IMR-90 (cell line): ENCODE data around the gene PITPNB. TPM values are rescaled to one million over a fixed set of nuclear protein-coding genes. Genes with fewer than 3 reads are reported as not detected.

ENCODE experiments used
- ATAC-seq: fragments of 200-7000 bp; cut with Tn5 transposase; 2 replicates; pipeline ENCODE4 v1.9.1; 2020; ENCODE audit warnings: low read depth, mild to moderate bottlenecking, moderate library complexity
- Bru-seq: library from RNA; stranded (reverse); fragments of 400-500 nt; gene quantifications from one replicate; lab custom pipeline; 2021; lab: Mats Ljungman, UMichigan
- BruChase-seq, 2 experiments: library from RNA; stranded (reverse); fragments of 400-500 nt; gene quantifications; one replicate each; lab custom pipeline; 2021; lab: Mats Ljungman, UMichigan
- BruUV-seq: library from RNA; stranded (reverse); fragments of 400-500 nt; replicated peaks from 2 replicates; lab custom pipeline; 2021; lab: Mats Ljungman, UMichigan
- CTCF ChIA-PET: fragments of 300-600 bp; formaldehyde crosslinking; extraction: SDS; loops from one replicate; lab custom pipeline; 2021; ENCODE audit warnings: antibody characterized with exemption; lab: Yijun Ruan, JAX
- POLR2A ChIA-PET: fragments of 300-600 bp; sonication (Branson Sonifier 250); formaldehyde crosslinking; loops from one replicate; lab custom pipeline; 2022; ENCODE audit warnings: antibody characterized with exemption; ENCODE audit not compliant: unreplicated experiment; lab: Charles Lee
- DNase-seq: peaks from one replicate; pipeline ENCODE4 v3.0.0; 2013
- H2AFZ ChIP-seq: replicated peaks from 2 replicates; pipeline ENCODE3; 2013; ENCODE audit warnings: low read length, mild to moderate bottlenecking; ENCODE audit not compliant: poor library complexity
- H2AK5ac ChIP-seq: 2 replicates; pipeline ENCODE4 v1.6.1; 2013; ENCODE audit warnings: low read depth, low read length, inconsistent platforms
- H2AK9ac ChIP-seq: replicated peaks from 2 replicates; pipeline ENCODE3; 2013; ENCODE audit warnings: mild to moderate bottlenecking, low read depth, low read length, moderate library complexity; ENCODE audit not compliant: poor library complexity
- H2BK120ac ChIP-seq: 2 replicates; pipeline ENCODE4 v1.6.1; 2013; ENCODE audit warnings: low read depth, low read length, inconsistent platforms
- H2BK15ac ChIP-seq: 3 replicates; pipeline ENCODE4 v1.6.1; 2013; ENCODE audit warnings: low read depth, low read length, inconsistent platforms
- H2BK20ac ChIP-seq: 2 replicates; pipeline ENCODE4 v1.6.1; 2013; ENCODE audit warnings: low read depth, mild to moderate bottlenecking, inconsistent platforms, low read length, moderate library complexity
- H2BK5ac ChIP-seq: 2 replicates; pipeline ENCODE4 v1.6.1; 2013; ENCODE audit warnings: mild to moderate bottlenecking, low read depth, low read length, inconsistent platforms; ENCODE audit not compliant: poor library complexity, severe bottlenecking
- H3K14ac ChIP-seq: replicated peaks from 2 replicates; pipeline ENCODE4 v1.6.1; 2013; ENCODE audit warnings: low read depth, low read length, inconsistent platforms
- H3K18ac ChIP-seq: 2 replicates; pipeline ENCODE4 v1.6.1; 2013; ENCODE audit warnings: low read depth, low read length, control low read depth
- H3K23ac ChIP-seq: 2 replicates; pipeline ENCODE4 v1.6.1; 2013; ENCODE audit warnings: low read depth, low read length, inconsistent platforms
- H3K27ac ChIP-seq: 2 replicates; pipeline ENCODE4 v1.5.1; 2013; ENCODE audit warnings: mild to moderate bottlenecking, control low read depth, low read length; ENCODE audit not compliant: insufficient read depth
- H3K27me3 ChIP-seq: 2 replicates; pipeline ENCODE4 v1.6.1; 2013; ENCODE audit warnings: low read length; ENCODE audit not compliant: control insufficient read depth, insufficient read depth
- H3K36me3 ChIP-seq: 2 replicates; pipeline ENCODE4 v1.6.1; 2013; ENCODE audit warnings: low read length, mixed read lengths; ENCODE audit not compliant: control insufficient read depth, insufficient read depth
- H3K4ac ChIP-seq: 2 replicates; pipeline ENCODE4 v1.6.1; 2013; ENCODE audit warnings: low read depth, low read length, inconsistent platforms
- H3K4me1 ChIP-seq: 2 replicates; pipeline ENCODE4 v1.6.1; 2013; ENCODE audit warnings: low read length, mixed read lengths; ENCODE audit not compliant: control insufficient read depth, insufficient read depth
- H3K4me2 ChIP-seq: 2 replicates; pipeline ENCODE4 v1.6.1; 2013; ENCODE audit warnings: low read depth, mild to moderate bottlenecking, control low read depth, low read length, moderate library complexity
- H3K4me3 ChIP-seq: 2 replicates; pipeline ENCODE4 v1.5.1; 2013; ENCODE audit warnings: low read depth, mild to moderate bottlenecking, control low read depth, low read length, moderate library complexity; ENCODE audit not compliant: insufficient read depth
- H3K56ac ChIP-seq: 2 replicates; pipeline ENCODE4 v1.6.1; 2013; ENCODE audit warnings: low read length, inconsistent platforms; ENCODE audit not compliant: insufficient read depth; ENCODE audit errors: extremely low read depth
- H3K79me1 ChIP-seq, 2 experiments: 2 replicates each; pipeline ENCODE4 v1.6.1; 2013; ENCODE audit warnings: low read length in 2 of 2, inconsistent platforms in 1 of 2, low read depth in 1 of 2
- H3K9ac ChIP-seq: 2 replicates; pipeline ENCODE4 v1.6.1; 2013; ENCODE audit warnings: low read depth, low read length, control low read depth
- H3K9me1 ChIP-seq: 2 replicates; pipeline ENCODE4 v1.6.1; 2013; ENCODE audit warnings: low read length, inconsistent platforms; ENCODE audit not compliant: insufficient read depth
- H3K9me3 ChIP-seq: 2 replicates; pipeline ENCODE4 v1.6.1; 2013; ENCODE audit warnings: low read length; ENCODE audit not compliant: control insufficient read depth, insufficient read depth
- H4K20me1 ChIP-seq: 2 replicates; pipeline ENCODE4 v1.6.1; 2013; ENCODE audit warnings: low read length, inconsistent platforms; ENCODE audit not compliant: insufficient read depth
- H4K5ac ChIP-seq: 2 replicates; pipeline ENCODE4 v1.6.1; 2013; ENCODE audit warnings: mild to moderate bottlenecking, low read depth, low read length, control low read depth
- H4K8ac ChIP-seq, 2 experiments: 2 replicates each; pipeline ENCODE4 v1.6.1; 2013; ENCODE audit warnings: low read depth in 2 of 2, low read length in 2 of 2, control low read depth in 1 of 2, inconsistent platforms in 1 of 2
- H4K91ac ChIP-seq: 2 replicates; pipeline ENCODE4 v1.6.1; 2013; ENCODE audit warnings: low read depth, low read length, inconsistent platforms; ENCODE audit not compliant: insufficient read depth
- BHLHE40 ChIP-seq: fragments of 150-350 bp; IDR thresholded peaks from 2 replicates; pipeline ENCODE4 v1.6.1; 2016; ENCODE audit warnings: mild to moderate bottlenecking, low read depth, low read length
- CHD1 ChIP-seq: IDR thresholded peaks from 2 replicates; pipeline ENCODE4 v1.6.1; 2012; ENCODE audit warnings: low read depth, low read length, improper control_type of control experiment
- MAZ ChIP-seq: IDR thresholded peaks from 2 replicates; pipeline ENCODE4 v1.6.1; 2012; ENCODE audit warnings: low read depth, mild to moderate bottlenecking, low read length, improper control_type of control experiment, moderate library complexity, borderline replicate concordance
- MXI1 ChIP-seq: IDR thresholded peaks from 2 replicates; pipeline ENCODE4 v1.6.1; 2012; ENCODE audit warnings: low read depth, mild to moderate bottlenecking, low read length, moderate library complexity, borderline replicate concordance
- POLR2A ChIP-seq: IDR thresholded peaks from 2 replicates; pipeline ENCODE4 v1.6.1; 2012; ENCODE audit warnings: mild to moderate bottlenecking, low read depth, low read length
- USF2 ChIP-seq: fragments of 150-350 bp; IDR thresholded peaks from 2 replicates; pipeline ENCODE4 v1.6.1; 2017; ENCODE audit warnings: mild to moderate bottlenecking, antibody characterized with exemption, low read length, low read depth
- WGBS, 2 experiments: methylation state at CpG; one replicate each; pipeline versions ENCODE4 v1.1.5 to v1.1.7; 2013; ENCODE audit warnings: missing lambda C conversion rate in 2 of 2; ENCODE audit not compliant: insufficient read length in 1 of 2; ENCODE audit errors: extremely low coverage in 2 of 2; 5-methylcytosine and 5-hydroxymethylcytosine counted together
- dilution Hi-C: fragments of 300-500 bp; cut with HindIII; formaldehyde crosslinking; loops from one replicate; pipeline ENCODE4 v1.14.3; 2018; ENCODE audit warnings: low sequenced_read_pairs; ENCODE audit not compliant: unreplicated experiment
- in situ Hi-C: fragments of 300-500 bp; cut with MboI; formaldehyde crosslinking; loops from 3 replicates; pipeline ENCODE4 v1.14.3; 2019; ENCODE audit warnings: low sequenced_read_pairs, inconsistent platforms, mixed read lengths
- intact Hi-C: fragments of 100-400 bp; cut with micrococcal nuclease; formaldehyde crosslinking; loops from 2 replicates; pipeline ENCODE4 v1.10.0; 2022
- long read RNA-seq: library from polyadenylated mRNA; unstranded; transcript quantifications from one replicate; pipeline ENCODE4 v2.0.0, GENCODE V29; 2021; ENCODE audit not compliant: unreplicated experiment
- polyA plus RNA-seq, 3 experiments: library from polyadenylated mRNA; depleted of rRNA; stranded (reverse); fragments of >200 nt; gene quantifications; 2 replicates each; pipeline ENCODE4 v1.2.3, GENCODE V29; 2012; ENCODE audit warnings: low replicate concordance in 1 of 3
- total RNA-seq: library from RNA; depleted of rRNA; stranded (reverse); fragments of >200 nt; gene quantifications from 2 replicates; pipeline ENCODE4 v1.2.3, GENCODE V29; 2012; rRNA removed

Gene PITPNB
- total RNA-seq, result 19.7 and 29.2 TPM in 2 replicates
- polyA plus RNA-seq (2012; rRNA removed), result 43.3 and 54.5 TPM in 2 replicates
- polyA plus RNA-seq (2012; cell fraction: cytosol; rRNA removed), result 12.1 and 20.1 TPM in 2 replicates
- 9.3 and 56.7 TPM in 2 replicates for polyA plus RNA-seq (2012; cell fraction: nucleus; rRNA removed; ENCODE audit: low replicate concordance)
- Bru-seq, nascent RNA, result percentile 96 among the genes with signal in this experiment
- BruChase-seq, experiment 1, labeled RNA remaining after a 6-hour chase, result percentile 87 among the genes with signal in this experiment
- percentile 91 among the genes with signal in this experiment for BruChase-seq, experiment 2, labeled RNA remaining after a 2-hour chase
- long read RNA-seq, partial matches to known transcripts, result 2 of 121 reads
- long read RNA-seq, other reads (novel, unspliced or antisense), result 116 of 121 reads

- Histone ChIP-seq H3K56ac (peak within 1 kb of the TSS; percentile 76), H3K27ac (peak within 1 kb of the TSS; percentile 92), H3K9me1 (peaks cover 6% of the 10 kb centered on the region), H4K8ac (peak within 1 kb of the TSS; percentile 67 to 82), H3K9me3 (no peaks in the 10 kb centered on the region), H3K4ac (peak within 1 kb of the TSS; percentile 91), H3K4me2 (peak within 1 kb of the TSS; percentile 94), H3K4me1 (peaks cover 5% of the 10 kb centered on the region), H3K4me3 (peak within 1 kb of the TSS; percentile 84), H2AFZ (peak within 1 kb of the TSS; percentile 92), H3K18ac (peak within 1 kb of the TSS; percentile 60), H3K36me3 (peaks cover 4% of the 10 kb centered on the region), H3K23ac (peak within 1 kb of the TSS; percentile 93), H4K20me1 (peaks cover 40% of the 10 kb centered on the region), H3K27me3 (no peaks in the 10 kb centered on the region), H3K14ac (peak within 1 kb of the TSS; percentile 94), H2BK20ac (peak within 1 kb of the TSS; percentile 12; the same call in 1 of the 2 replicates), H4K91ac (peak within 1 kb of the TSS; percentile 85), H2BK15ac (peak within 1 kb of the TSS; percentile 30; the same call in 1 of the 3 replicates), H2AK9ac (peak within 1 kb of the TSS; percentile 93), H2BK5ac (peak within 1 kb of the TSS; percentile 84), H3K79me1 (peaks cover 2 to 52% of the 10 kb centered on the region in 2 experiments; a peak in 2 of 4 replicates), H2BK120ac (peak within 1 kb of the TSS; percentile 67), H2AK5ac (peak within 1 kb of the TSS; percentile 86), H3K9ac (peak within 1 kb of the TSS; percentile 89), H4K5ac (peak within 1 kb of the TSS; percentile 58)
- peak; percentile 91 for ATAC-seq
- CTCF ChIA-PET, result interaction anchor here (0.8 to 1.8 kb wide), 4 partner anchors 9 to 38 kb away, joined by 3 to 5 read pairs (median 4); no protein-coding TSS in a partner anchor
- dilution Hi-C loops, result no loop called here
- DNase-seq, result peak; percentile 97
- POLR2A ChIA-PET, result interaction anchor here (0.5 to 1.0 kb wide), 3 partner anchors 17 to 1388 kb away, joined by 3 to 8 read pairs (median 3); no protein-coding TSS in a partner anchor
- no peak for TF ChIP-seq CHD1
- peak; percentile 25; the same call in 1 of the 2 replicates for TF ChIP-seq BHLHE40
- TF ChIP-seq POLR2A, result peak; percentile 87
- peak; percentile 59 for TF ChIP-seq USF2
- TF ChIP-seq MXI1, result peak; percentile 45; the same call in 1 of the 2 replicates
- TF ChIP-seq MAZ, result peak; percentile 95
- in situ Hi-C loops, result no loop called here
- intact Hi-C loops, result loop anchor here (1.0 kb wide), 1 partner anchor 33 kb away; no protein-coding TSS in a partner anchor
- BruUV-seq, result TSS peak; percentile 37
- WGBS, 2 experiments, result 0% methylated on average over 24 of the region's 68 CpGs; no CpG with 5 or more reads in 1 of the 2 experiments
Observed at GRCh38 chr22:27919222-27919941, at the start of gene PITPNB. Gene PITPNB, minus strand, starts transcription at chr22:27919256. Its CDS starts 65 bp downstream, at chr22:27919191.
